Measurements from ENCODE around the gene EHMT1. TPM values are rescaled to one million over a fixed set of nuclear protein-coding genes. Genes with fewer than 3 reads are reported as not detected.

EHMT1 gene
- total and polyA plus RNA-seq, 2 donors from 2014 or later: 15.8 to 92.9 TPM

DNA sequence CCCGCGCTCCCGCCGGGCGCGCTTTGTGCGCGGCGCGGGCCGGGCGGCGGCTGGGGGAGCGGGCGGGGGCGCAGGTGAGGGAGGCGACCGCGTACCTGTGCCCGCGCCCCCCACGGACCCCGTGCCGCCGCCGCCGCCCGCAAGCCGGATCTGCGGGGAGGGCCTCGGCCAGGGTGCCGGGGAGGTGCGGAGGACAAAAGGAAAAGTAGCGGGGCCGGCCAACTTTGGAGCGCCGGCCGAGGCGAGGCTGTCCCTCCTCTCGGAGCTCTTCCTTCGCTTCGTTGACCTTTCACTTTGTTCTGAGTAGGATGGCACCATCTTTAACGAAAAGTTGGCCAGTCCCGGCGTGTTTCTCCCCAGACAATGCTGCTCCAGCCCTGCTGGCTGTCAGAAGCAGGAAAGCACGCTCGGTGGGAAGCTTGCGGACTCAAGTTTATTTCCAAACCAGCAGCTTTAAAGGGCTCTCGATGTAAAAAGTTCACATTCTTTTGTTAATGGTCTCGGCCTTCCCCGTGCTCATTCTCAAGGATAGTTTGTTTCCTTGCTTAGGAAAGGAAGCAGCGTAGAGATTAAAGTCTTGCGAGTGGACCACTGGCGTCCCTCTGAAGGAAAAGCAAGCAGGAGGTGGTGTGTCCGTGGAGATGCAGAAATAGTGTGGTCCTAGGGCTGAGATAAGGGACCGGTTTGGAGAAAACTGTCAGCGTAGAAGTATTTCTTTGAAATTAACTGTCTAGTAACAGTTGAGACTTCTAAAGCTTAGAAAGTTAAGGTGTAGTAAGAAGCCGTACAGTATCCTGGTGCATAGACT is 639 bp downstream of the EHMT1 start:
- Histone ChIP-seq H3K4me1 (ENCODE audit: control insufficient read depth in 2 of 3, insufficient read depth in 2 of 3, low read depth in 1 of 3, low read length in 3 of 3) (peaks cover 2 to 24% (median 20%) of the 10 kb centered on the region in 3 donors), H3K27ac (ENCODE audit: low read depth in 2 of 2, low read length in 2 of 2) (peak overlapping the region; percentile 6 to 34), H3K27me3 (ENCODE audit: control insufficient read depth, insufficient read depth, low read length) (no peaks in the 10 kb centered on the region), H3K36me3 (ENCODE audit: control insufficient read depth in 2 of 3, insufficient read depth in 3 of 3, low read length in 3 of 3) (peaks cover 0 to 4% (median 0%) of the 10 kb centered on the region in 3 donors), H3K9me3 (ENCODE audit: control insufficient read depth in 2 of 3, insufficient read depth in 1 of 3, low read length in 3 of 3) (no peaks in the 10 kb centered on the region), H3K9ac (ENCODE audit: low read length in 3 of 3) (peak overlapping the region; percentile 51 to 87 (median 80)), H3K4me3 (ENCODE audit: low read length in 3 of 3) (peak overlapping the region; percentile 86 to 93 (median 87))
- intact Hi-C loops (cut with DNase I): no loop called here
- TF ChIP-seq, protein P1, sequence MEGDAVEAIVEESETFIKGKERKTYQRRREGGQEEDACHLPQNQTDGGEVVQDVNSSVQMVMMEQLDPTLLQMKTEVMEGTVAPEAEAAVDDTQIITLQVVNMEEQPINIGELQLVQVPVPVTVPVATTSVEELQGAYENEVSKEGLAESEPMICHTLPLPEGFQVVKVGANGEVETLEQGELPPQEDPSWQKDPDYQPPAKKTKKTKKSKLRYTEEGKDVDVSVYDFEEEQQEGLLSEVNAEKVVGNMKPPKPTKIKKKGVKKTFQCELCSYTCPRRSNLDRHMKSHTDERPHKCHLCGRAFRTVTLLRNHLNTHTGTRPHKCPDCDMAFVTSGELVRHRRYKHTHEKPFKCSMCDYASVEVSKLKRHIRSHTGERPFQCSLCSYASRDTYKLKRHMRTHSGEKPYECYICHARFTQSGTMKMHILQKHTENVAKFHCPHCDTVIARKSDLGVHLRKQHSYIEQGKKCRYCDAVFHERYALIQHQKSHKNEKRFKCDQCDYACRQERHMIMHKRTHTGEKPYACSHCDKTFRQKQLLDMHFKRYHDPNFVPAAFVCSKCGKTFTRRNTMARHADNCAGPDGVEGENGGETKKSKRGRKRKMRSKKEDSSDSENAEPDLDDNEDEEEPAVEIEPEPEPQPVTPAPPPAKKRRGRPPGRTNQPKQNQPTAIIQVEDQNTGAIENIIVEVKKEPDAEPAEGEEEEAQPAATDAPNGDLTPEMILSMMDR (IDR thresholded peaks at IDR 0.05; ENCODE audit: borderline replicate concordance, extremely low read depth, insufficient read depth): no peak
- FAIRE-seq: no peak
- DNase-seq: peak; percentile 52 to 81 (median 64)

DNA sequence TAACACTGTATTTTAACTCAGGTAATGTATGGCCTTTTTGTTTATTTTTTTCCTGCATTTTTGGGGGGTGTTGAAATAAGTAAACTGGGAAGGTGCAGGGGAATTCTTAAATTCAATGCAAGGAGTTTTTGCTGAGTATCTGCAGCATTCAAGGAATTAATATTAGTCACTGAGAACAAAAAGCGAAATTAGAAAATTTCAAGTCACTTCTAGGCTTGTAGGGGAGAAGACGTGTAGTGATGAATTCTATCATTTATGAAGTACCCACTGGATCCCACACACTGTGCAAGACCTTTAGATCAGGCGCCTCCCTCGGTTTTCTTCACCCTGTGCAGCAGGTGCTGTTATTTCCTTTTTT is 1.2 kb downstream of the EHMT1 start:
- FAIRE-seq (no peak), DNase-seq (no peak)
- H3K27me3 ChIP-seq (ENCODE audit: control insufficient read depth, insufficient read depth, low read length): no peaks in the 10 kb centered on the region
- TF ChIP-seq, protein P1 (IDR thresholded peaks at IDR 0.05; ENCODE audit: borderline replicate concordance, extremely low read depth, insufficient read depth): no peak
- peak overlapping the region; percentile 86 to 93 (median 87) for H3K4me3 ChIP-seq (ENCODE audit: low read length in 3 of 3)
- intact Hi-C loops (cut with DNase I): no loop called here
- H3K27ac ChIP-seq (ENCODE audit: low read depth in 2 of 2, low read length in 2 of 2): peak overlapping the region in 1 of 2 donors; percentile 6
- no peaks in the 10 kb centered on the region for H3K9me3 ChIP-seq (ENCODE audit: control insufficient read depth in 2 of 3, insufficient read depth in 1 of 3, low read length in 3 of 3)
- peaks cover 0 to 4% (median 0%) of the 10 kb centered on the region in 3 donors for H3K36me3 ChIP-seq (ENCODE audit: control insufficient read depth in 2 of 3, insufficient read depth in 3 of 3, low read length in 3 of 3)
- H3K4me1 ChIP-seq (ENCODE audit: control insufficient read depth in 2 of 3, insufficient read depth in 2 of 3, low read depth in 1 of 3, low read length in 3 of 3): peaks cover 2 to 24% (median 20%) of the 10 kb centered on the region in 3 donors
- peak overlapping the region; percentile 12 to 80 (median 51) for H3K9ac ChIP-seq (ENCODE audit: low read length in 3 of 3)

DNA sequence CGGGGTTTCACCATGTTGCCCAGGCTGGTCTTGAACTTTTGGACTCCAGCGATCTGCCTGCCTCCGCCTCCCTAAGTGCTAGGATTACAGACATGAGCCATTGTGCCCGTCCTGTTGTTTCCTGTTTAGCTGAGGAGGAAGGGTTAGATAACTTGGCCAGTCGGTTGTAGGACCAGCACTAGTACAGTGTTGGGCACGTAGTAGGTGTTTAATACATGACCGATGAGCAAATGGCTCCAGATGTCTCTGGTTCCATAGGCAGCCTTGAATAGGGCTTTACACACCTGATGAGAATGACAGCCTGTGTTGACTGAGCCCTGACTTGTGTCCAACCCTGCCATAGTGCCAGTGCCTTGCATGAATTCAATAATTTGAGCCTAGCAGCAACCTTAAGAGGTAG is 1.8 kb downstream of the EHMT1 start:
- Histone ChIP-seq H3K9me3 (ENCODE audit: control insufficient read depth in 2 of 3, insufficient read depth in 1 of 3, low read length in 3 of 3) (no peaks in the 10 kb centered on the region), H3K4me1 (ENCODE audit: control insufficient read depth in 2 of 3, insufficient read depth in 2 of 3, low read depth in 1 of 3, low read length in 3 of 3) (peaks cover 2 to 24% (median 20%) of the 10 kb centered on the region in 3 donors), H3K36me3 (ENCODE audit: control insufficient read depth in 2 of 3, insufficient read depth in 3 of 3, low read length in 3 of 3) (peaks cover 0 to under 1% (median 0%) of the 10 kb centered on the region in 3 donors), H3K27me3 (ENCODE audit: control insufficient read depth, insufficient read depth, low read length) (no peaks in the 10 kb centered on the region), H3K9ac (ENCODE audit: low read length in 3 of 3) (no peak overlapping the region), H3K4me3 (ENCODE audit: low read length in 3 of 3) (no peak overlapping the region), H3K27ac (ENCODE audit: low read depth in 2 of 2, low read length in 2 of 2) (no peak overlapping the region)
- peak in 1 of 5 donors; percentile 26 for DNase-seq
- FAIRE-seq: no peak
- intact Hi-C loops (cut with DNase I): no loop called here
- TF ChIP-seq, protein P1 (IDR thresholded peaks at IDR 0.05; ENCODE audit: borderline replicate concordance, extremely low read depth, insufficient read depth): no peak

All from kidney (tissue), 14 donors.